Mesothelial cell of epicardium (in vitro differentiated cells): Measurements from ENCODE around the gene LANCL1. TPM values are rescaled to one million over a fixed set of nuclear protein-coding genes. Genes with fewer than 3 reads are reported as not detected.

Experiments used
- DNase-seq, 2 experiments: peaks; one replicate each; pipeline ENCODE4 v3.0.0; 2021; ENCODE audit warnings: low spot score in 2 of 2; ENCODE audit not compliant: unreplicated experiment in 2 of 2
- H3K27ac Mint-ChIP-seq: 2 replicates; pipeline ENCODE4 v1.8.0; 2021; ENCODE audit warnings: mixed read lengths
- H3K27me3 Mint-ChIP-seq: 2 replicates; pipeline ENCODE4 v1.8.0; 2021; ENCODE audit warnings: low read depth, mixed read lengths
- H3K36me3 Mint-ChIP-seq: 2 replicates; pipeline ENCODE4 v1.8.0; 2021; ENCODE audit warnings: mixed read lengths
- H3K4me1 Mint-ChIP-seq: 2 replicates; pipeline ENCODE4 v1.8.0; 2021; ENCODE audit warnings: mixed read lengths
- H3K4me3 Mint-ChIP-seq: 2 replicates; pipeline ENCODE4 v1.8.0; 2021; ENCODE audit warnings: mild to moderate bottlenecking, moderate library complexity, mixed read lengths
- H3K9me3 Mint-ChIP-seq: 2 replicates; pipeline ENCODE4 v1.8.0; 2021; ENCODE audit warnings: mixed read lengths
- total RNA-seq: library from RNA; stranded (reverse); gene quantifications from 3 replicates; pipeline ENCODE4 v1.2.1, GENCODE V29; 2021
- TF ChIP-seq, protein P1 (sequence below): fragments of 200-600 bp; sonication (generic); IDR thresholded peaks from one replicate; pipeline ENCODE4 v1.5.0; 2021; ENCODE audit warnings: antibody characterized with exemption; ENCODE audit not compliant: unreplicated experiment

Gene LANCL1
- total RNA-seq, 1 donor from 2014 or later = 67.4 TPM

GRCh38 chr2:210389856-210390255, 86.7 kb downstream of the LANCL1 start:
- TF ChIP-seq, protein P1, sequence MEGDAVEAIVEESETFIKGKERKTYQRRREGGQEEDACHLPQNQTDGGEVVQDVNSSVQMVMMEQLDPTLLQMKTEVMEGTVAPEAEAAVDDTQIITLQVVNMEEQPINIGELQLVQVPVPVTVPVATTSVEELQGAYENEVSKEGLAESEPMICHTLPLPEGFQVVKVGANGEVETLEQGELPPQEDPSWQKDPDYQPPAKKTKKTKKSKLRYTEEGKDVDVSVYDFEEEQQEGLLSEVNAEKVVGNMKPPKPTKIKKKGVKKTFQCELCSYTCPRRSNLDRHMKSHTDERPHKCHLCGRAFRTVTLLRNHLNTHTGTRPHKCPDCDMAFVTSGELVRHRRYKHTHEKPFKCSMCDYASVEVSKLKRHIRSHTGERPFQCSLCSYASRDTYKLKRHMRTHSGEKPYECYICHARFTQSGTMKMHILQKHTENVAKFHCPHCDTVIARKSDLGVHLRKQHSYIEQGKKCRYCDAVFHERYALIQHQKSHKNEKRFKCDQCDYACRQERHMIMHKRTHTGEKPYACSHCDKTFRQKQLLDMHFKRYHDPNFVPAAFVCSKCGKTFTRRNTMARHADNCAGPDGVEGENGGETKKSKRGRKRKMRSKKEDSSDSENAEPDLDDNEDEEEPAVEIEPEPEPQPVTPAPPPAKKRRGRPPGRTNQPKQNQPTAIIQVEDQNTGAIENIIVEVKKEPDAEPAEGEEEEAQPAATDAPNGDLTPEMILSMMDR = no peak
- H3K9me3 Mint-ChIP-seq = no peaks in the 10 kb centered on the region
- H3K36me3 Mint-ChIP-seq = no peaks in the 10 kb centered on the region
- no peak overlapping the region for H3K4me3 Mint-ChIP-seq
- DNase-seq = no peak
- no peak overlapping the region for H3K27ac Mint-ChIP-seq
- no peaks in the 10 kb centered on the region for H3K27me3 Mint-ChIP-seq
- peaks cover 5% of the 10 kb centered on the region for H3K4me1 Mint-ChIP-seq

DNA sequence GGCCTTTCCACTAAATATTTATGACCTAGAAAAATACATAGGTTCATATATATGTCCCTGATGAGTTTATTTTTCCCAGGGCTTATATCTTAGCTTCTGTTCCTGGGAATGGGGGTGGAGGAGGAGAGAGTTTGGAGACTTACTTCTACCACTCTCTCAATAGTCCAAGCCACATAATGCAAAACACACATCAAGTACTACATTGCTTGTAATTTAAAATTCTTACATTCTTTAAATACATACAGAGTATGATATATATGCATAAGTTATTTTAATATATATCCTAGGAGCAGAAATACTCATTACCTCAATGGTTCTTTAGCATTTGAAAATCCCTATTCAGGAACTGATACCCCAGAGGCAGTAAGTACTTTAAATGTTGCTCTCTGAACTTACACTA, 88.4 kb downstream of the LANCL1 start:
- Mint-ChIP-seq H3K27me3 (peaks cover 5% of the 10 kb centered on the region), H3K27ac (no peak overlapping the region), H3K4me3 (no peak overlapping the region), H3K36me3 (no peaks in the 10 kb centered on the region), H3K9me3 (no peaks in the 10 kb centered on the region), H3K4me1 (no peaks in the 10 kb centered on the region)
- no peak for DNase-seq
- TF ChIP-seq, protein P1 = no peak

DNA sequence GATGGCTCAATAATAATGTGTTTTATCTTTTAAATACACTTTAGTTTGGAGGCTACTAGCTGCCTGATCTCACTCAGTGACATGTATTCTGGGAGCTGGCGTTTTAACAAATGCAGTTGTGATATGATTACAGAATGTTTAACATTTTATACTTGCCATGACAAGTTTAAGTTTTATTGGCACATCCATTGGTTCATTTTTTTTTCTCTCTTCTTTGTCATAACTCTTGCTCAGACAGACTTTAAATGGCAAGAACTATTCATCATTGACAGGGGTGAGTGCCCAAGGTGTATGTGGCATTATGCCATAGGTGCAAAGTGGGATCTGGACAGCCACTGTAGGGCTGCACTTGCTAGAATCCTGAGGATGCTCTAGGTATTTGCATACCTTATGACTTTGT, 89.5 kb downstream of the LANCL1 start:
- no peak for DNase-seq
- Mint-ChIP-seq H3K27me3 (peaks cover 5% of the 10 kb centered on the region), H3K4me1 (no peaks in the 10 kb centered on the region), H3K27ac (no peak overlapping the region), H3K36me3 (no peaks in the 10 kb centered on the region), H3K9me3 (no peaks in the 10 kb centered on the region), H3K4me3 (no peak overlapping the region)
- TF ChIP-seq, protein P1 = no peak

Other genes starting within 250 kb of the LANCL1 start
- 0.36 to 0.69 TPM (median 0.36 TPM) in 3 replicates for gene MYL1, start 161.6 kb downstream of the LANCL1 start, total RNA-seq
- gene CPS1, start 79.8 kb upstream of the LANCL1 start, total RNA-seq = 4.4 to 7.5 TPM (median 6.3 TPM) in 3 replicates